GM12878 (cell line): ENCODE measurements around the gene SPDYE11.
"Not testable (repeated sequence)": the region's sequence is repeated elsewhere in the genome, so short reads cannot be mapped to it uniquely, and the experiment has no call there.

Source experiments
- BHLHE40 ChIP-seq, 2 experiments: fragments of 450-650 bp in 1 of 2; IDR thresholded peaks; 2 replicates each; pipeline ENCODE4 v1.6.1; 2011 to 2017; ENCODE audit warnings: low read depth in 2 of 2, borderline replicate concordance in 1 of 2, improper control_type of control experiment in 1 of 2, low read length in 1 of 2, mild to moderate bottlenecking in 1 of 2
- CBFB ChIP-seq: IDR thresholded peaks from 2 replicates; pipeline ENCODE4 v1.6.1; 2016; ENCODE audit warnings: antibody characterized with exemption, low read depth
- CTCF ChIP-seq, 3 experiments: IDR thresholded peaks in 2 of 3; conservative IDR thresholded peaks in 1 of 3; 2 replicates each; pipeline ENCODE4 v1.5.1; 2011; ENCODE audit warnings: low read depth in 3 of 3, low read length in 3 of 3, mild to moderate bottlenecking in 3 of 3, control low read depth in 2 of 3, moderate library complexity in 2 of 3, inconsistent platforms in 1 of 3, mixed read lengths in 1 of 3; ENCODE audit not compliant: control insufficient read depth in 2 of 3, insufficient read depth in 1 of 3; ENCODE audit errors: extremely low read depth in 1 of 3
- ELK1 ChIP-seq: IDR thresholded peaks from 2 replicates; pipeline ENCODE4 v1.6.1; 2012; ENCODE audit warnings: low read depth, low read length, improper control_type of control experiment
- RAD21 ChIP-seq: IDR thresholded peaks from 2 replicates; pipeline ENCODE4 v1.6.1; 2011; ENCODE audit warnings: mild to moderate bottlenecking, low read depth, low read length, moderate library complexity; ENCODE audit not compliant: insufficient read depth
- RBBP5 ChIP-seq: fragments of 200-600 bp; sonication (generic); conservative IDR thresholded peaks from 2 replicates; pipeline ENCODE4 v1.6.1; 2016
- SREBF2 ChIP-seq: IDR thresholded peaks from 2 replicates; pipeline ENCODE4 v1.6.1; 2012; ENCODE audit warnings: mild to moderate bottlenecking, low read length
- TAF1 ChIP-seq: IDR thresholded peaks from 2 replicates; pipeline ENCODE4 v1.6.1; 2011; ENCODE audit warnings: mild to moderate bottlenecking, low read depth, low read length, borderline replicate concordance
- TCF12 ChIP-seq: IDR thresholded peaks from 2 replicates; pipeline ENCODE4 v1.6.1; 2011; ENCODE audit warnings: low read depth, mild to moderate bottlenecking, low read length
- ZNF24 ChIP-seq: fragments of 450-650 bp; IDR thresholded peaks from 2 replicates; pipeline ENCODE4 v1.6.1; 2017; ENCODE audit warnings: antibody characterized with exemption, mild to moderate bottlenecking
- ZSCAN29 ChIP-seq: fragments of 450-650 bp; IDR thresholded peaks from 2 replicates; pipeline ENCODE4 v1.6.1; 2017; ENCODE audit warnings: mild to moderate bottlenecking, moderate library complexity
- TF ChIP-seq, protein P1 (sequence below): fragments of 150-350 bp; IDR thresholded peaks from 2 replicates; pipeline ENCODE4 v1.6.1; 2016; ENCODE audit warnings: low read depth, low read length
- TF ChIP-seq, protein P2 (sequence below): IDR thresholded peaks from 2 replicates; pipeline ENCODE4 v1.6.1; 2012; ENCODE audit warnings: low read depth, low read length, improper control_type of control experiment
- TF ChIP-seq, protein P3 (sequence below): fragments of 450-650 bp; conservative IDR thresholded peaks from 2 replicates; pipeline ENCODE4 v1.6.1; 2017; ENCODE audit warnings: mild to moderate bottlenecking, moderate library complexity

GRCh38 chr7:73005356-73005692 lies 52.4 kb downstream of the SPDYE11 start:
- TF ChIP-seq, protein P1, sequence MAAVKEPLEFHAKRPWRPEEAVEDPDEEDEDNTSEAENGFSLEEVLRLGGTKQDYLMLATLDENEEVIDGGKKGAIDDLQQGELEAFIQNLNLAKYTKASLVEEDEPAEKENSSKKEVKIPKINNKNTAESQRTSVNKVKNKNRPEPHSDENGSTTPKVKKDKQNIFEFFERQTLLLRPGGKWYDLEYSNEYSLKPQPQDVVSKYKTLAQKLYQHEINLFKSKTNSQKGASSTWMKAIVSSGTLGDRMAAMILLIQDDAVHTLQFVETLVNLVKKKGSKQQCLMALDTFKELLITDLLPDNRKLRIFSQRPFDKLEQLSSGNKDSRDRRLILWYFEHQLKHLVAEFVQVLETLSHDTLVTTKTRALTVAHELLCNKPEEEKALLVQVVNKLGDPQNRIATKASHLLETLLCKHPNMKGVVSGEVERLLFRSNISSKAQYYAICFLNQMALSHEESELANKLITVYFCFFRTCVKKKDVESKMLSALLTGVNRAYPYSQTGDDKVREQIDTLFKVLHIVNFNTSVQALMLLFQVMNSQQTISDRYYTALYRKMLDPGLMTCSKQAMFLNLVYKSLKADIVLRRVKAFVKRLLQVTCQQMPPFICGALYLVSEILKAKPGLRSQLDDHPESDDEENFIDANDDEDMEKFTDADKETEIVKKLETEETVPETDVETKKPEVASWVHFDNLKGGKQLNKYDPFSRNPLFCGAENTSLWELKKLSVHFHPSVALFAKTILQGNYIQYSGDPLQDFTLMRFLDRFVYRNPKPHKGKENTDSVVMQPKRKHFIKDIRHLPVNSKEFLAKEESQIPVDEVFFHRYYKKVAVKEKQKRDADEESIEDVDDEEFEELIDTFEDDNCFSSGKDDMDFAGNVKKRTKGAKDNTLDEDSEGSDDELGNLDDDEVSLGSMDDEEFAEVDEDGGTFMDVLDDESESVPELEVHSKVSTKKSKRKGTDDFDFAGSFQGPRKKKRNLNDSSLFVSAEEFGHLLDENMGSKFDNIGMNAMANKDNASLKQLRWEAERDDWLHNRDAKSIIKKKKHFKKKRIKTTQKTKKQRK: not testable (repeated sequence)
- TF ChIP-seq CTCF (IDR thresholded peaks at IDR 0.05 in 2 of 3, conservative IDR thresholded peaks at IDR 0.05 in 1 of 3; ENCODE audit: control insufficient read depth in 2 of 3, extremely low read depth in 1 of 3, insufficient read depth in 1 of 3, low read depth in 3 of 3, low read length in 3 of 3); ZNF24; BHLHE40 (IDR thresholded peaks at IDR 0.05; ENCODE audit: borderline replicate concordance in 1 of 2, low read depth in 2 of 2, low read length in 1 of 2); RBBP5; CBFB; RAD21; SREBF2; ELK1; ZSCAN29; TCF12; TAF1: not testable (repeated sequence)
- TF ChIP-seq, protein P2, sequence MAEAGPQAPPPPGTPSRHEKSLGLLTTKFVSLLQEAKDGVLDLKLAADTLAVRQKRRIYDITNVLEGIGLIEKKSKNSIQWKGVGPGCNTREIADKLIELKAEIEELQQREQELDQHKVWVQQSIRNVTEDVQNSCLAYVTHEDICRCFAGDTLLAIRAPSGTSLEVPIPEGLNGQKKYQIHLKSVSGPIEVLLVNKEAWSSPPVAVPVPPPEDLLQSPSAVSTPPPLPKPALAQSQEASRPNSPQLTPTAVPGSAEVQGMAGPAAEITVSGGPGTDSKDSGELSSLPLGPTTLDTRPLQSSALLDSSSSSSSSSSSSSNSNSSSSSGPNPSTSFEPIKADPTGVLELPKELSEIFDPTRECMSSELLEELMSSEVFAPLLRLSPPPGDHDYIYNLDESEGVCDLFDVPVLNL: not testable (repeated sequence)
- TF ChIP-seq, protein P3, sequence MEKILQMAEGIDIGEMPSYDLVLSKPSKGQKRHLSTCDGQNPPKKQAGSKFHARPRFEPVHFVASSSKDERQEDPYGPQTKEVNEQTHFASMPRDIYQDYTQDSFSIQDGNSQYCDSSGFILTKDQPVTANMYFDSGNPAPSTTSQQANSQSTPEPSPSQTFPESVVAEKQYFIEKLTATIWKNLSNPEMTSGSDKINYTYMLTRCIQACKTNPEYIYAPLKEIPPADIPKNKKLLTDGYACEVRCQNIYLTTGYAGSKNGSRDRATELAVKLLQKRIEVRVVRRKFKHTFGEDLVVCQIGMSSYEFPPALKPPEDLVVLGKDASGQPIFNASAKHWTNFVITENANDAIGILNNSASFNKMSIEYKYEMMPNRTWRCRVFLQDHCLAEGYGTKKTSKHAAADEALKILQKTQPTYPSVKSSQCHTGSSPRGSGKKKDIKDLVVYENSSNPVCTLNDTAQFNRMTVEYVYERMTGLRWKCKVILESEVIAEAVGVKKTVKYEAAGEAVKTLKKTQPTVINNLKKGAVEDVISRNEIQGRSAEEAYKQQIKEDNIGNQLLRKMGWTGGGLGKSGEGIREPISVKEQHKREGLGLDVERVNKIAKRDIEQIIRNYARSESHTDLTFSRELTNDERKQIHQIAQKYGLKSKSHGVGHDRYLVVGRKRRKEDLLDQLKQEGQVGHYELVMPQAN: not testable (repeated sequence)
